Ramos (cell line): ENCODE data around the gene AKAP6.
"Not testable (repeated sequence)": the region's sequence is repeated elsewhere in the genome, so short reads cannot be mapped to it uniquely, and the experiment has no call there.

Experiments used
- in situ Hi-C: fragments of 300-500 bp; cut with MboI; formaldehyde crosslinking; loops from one replicate; pipeline ENCODE4 v1.14.3; 2022; ENCODE audit warnings: low sequenced_read_pairs; ENCODE audit not compliant: unreplicated experiment

The AKAP6 gene

DNA sequence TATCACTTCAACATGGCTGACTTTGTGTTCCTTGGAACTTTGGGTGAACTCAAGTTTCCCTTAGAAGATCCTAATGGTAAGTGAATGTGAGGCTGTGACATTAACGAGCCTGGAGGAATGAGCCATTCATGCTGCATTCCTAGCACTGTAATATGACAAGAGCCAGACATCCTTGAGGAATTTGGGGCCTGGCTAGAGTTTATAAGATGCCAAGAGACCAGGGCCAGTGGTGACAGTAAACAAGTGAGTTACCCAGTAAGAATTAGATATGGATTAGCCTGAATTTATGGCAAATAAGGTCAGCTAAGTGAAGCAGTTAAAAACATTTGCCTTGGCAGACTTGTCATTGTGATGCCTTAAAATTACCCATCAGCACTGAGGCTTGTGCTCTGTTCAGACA lies 232.4 kb downstream of the AKAP6 start:
- in situ Hi-C loops: no loop called here

DNA sequence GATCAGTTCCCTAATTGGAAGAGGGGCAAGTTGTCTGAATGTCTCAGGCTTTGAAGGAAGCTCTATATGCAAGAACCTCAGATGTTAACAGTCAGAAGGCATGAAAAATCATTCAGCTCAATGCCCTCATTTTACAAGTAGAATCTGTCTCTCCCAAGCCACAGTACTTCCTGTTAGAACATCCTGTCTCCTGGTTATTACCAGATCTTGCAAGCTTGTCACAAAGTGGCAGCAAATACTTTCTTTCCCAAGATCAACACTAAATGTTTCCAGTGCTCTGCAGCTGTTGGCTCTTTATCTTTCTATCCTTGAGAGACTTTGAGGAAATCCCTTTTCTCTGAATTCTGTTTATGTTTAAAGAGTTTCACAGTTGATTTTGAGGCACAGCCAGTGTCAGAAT lies 235.5 kb downstream of the AKAP6 start:
- in situ Hi-C loops: no loop called here

DNA sequence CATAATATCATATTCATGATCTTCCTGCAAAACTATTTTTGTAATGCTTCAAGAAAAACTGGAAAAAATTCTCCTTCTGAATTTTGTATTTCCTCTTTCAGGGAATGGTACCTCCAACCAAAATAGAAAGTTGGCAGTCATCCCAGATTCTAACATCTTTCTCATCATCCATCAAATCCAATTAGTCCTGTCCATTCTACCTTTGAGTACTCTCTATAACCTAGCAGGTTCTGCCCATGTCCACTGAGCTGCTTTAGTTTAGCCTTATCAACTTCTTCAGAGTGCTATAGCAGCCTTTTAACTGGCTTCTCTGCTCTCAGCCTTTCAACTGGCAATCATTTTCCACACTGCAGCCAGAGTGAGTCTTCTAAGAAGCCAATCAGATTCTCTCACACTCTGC lies 236.2 kb downstream of the AKAP6 start:
- in situ Hi-C loops: no loop called here

DNA sequence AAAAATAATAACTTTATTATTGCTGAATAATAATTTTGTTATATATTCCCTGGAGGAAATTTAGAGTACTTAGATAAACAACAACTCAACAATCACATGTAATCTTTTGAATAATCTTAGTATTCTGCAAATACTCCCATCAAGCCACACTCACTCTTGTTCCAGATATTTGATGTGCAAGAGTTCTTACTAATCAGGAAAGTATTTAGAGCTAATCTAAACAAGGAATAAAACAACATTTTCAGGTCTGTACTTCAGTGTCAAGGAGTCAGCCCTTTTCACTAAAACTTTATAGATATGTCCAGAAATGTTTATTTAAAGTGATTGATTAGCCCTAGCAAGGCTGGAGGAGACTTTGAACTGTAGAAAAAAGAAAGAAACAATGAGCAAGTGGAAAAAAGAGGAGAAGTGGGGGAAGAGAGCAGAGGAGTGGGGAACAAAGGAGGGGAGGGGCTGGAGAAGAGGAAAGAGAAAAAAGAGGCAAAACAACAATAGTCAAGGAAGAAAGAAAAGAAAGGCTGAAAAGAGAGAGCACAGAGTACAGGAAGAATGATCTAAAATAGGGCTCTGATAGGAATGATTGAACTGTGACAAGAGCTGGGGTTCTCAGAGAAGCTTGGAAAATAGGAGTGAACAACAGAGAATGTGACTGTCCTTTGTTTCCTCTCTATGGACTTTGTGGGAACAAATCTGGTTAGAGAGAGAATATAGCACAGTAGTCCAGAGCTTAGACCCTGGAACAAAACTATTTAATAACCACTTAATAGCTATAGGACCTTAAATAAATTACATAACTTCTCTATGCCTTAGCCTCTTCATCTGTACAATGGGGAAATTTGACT lies 238.7 kb downstream of the AKAP6 start:
- in situ Hi-C loops: no loop called here

DNA sequence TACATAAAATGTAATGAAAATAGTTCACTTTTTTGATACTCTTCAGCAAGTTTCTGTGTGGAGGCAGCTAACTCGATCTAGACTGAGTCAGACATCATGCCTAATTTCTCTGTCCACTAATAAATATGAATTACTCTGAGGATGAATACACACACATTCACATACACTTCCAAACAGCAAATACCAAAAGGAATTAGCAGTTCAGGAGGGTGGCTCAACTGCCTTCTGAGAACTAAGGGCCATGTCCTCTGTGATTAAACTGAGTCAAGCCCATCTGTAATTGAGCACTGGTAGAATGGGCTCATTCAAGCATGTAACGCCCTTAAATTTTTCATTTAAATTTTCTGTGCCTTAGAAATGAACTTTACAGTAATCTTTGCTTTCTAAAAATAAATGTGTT lies 242.5 kb downstream of the AKAP6 start:
- in situ Hi-C loops: loop anchor here (10.0 kb wide), 1 partner anchor 1223 kb away; no protein-coding TSS in a partner anchor

DNA sequence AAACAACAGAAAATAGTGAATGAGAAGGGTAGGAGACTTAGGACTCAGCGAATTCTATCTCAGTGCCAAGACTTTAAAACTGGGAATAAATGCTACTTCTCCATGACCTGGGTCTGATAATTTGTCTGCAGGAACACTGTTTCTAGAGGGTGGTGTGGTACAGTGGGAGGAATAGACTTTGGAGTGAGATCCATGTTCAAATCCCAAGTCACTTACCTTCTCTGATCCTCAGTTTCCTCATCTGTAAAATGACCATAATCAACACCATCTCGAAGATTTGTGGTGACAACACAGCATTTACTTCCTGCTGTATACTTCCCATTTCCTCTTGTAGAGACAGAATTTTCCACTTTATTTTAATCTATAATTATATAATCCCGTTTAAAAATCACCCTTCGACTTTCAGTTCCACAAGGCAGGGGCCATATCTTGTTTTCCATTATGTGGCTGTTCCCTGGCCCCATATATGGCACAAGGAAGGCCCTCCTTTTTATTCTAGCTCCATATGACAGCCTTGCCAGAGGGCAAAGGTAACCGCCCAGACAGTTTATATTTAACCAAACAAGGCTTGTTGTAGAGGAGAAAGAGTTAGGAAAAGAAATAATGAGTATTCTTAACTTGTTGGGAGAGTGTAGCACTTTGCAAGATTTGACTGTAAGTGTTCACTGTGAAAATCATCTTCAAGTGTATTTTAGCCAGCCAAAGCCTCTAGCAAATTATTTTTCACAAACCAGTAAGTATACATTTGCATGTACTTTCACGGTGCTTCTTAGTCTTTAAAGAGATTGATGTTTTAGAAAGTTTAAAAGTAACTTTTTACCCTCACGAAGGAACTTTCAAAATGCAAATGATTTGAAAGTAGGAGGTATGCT lies 243.1 kb downstream of the AKAP6 start:
- in situ Hi-C loops: loop anchor here (10.0 kb wide), 1 partner anchor 1223 kb away; no protein-coding TSS in a partner anchor

DNA sequence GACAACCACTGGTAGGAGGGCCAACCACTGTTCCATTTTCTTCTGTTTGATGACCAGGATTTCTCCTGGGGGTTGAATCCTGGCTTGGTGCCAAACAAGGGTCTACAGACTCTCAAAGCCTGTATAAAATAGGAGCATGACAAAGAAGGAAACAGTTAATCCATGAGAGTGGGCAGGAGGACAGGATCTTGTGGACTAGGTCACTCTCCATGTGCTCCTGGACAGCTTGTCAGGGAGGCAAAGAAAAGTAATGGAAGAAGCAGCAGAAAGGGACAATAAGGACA lies 243.7 kb downstream of the AKAP6 start:
- in situ Hi-C loops: loop anchor here (10.0 kb wide), 1 partner anchor 1222 kb away; no protein-coding TSS in a partner anchor

DNA sequence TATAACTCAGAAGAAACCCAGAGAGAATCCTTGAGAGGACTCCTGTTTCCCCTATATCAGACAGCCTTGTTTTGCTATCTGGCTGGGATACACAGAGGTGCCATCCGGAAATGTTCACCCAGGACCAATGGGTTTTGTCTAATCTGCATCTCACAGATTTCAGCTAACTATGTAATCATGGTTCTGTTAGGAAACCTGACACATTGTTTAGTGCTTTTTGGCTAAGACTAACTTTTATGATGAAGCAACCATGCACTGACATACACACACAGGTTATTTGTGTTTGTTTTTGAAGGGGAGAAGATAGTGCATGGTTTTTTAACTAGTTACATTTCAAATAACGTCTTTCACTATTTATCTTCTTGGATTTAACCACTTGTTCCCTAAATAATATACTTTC lies 245.2 kb downstream of the AKAP6 start:
- in situ Hi-C loops: loop anchor here (10.0 kb wide), 1 partner anchor 1221 kb away; no protein-coding TSS in a partner anchor

DNA sequence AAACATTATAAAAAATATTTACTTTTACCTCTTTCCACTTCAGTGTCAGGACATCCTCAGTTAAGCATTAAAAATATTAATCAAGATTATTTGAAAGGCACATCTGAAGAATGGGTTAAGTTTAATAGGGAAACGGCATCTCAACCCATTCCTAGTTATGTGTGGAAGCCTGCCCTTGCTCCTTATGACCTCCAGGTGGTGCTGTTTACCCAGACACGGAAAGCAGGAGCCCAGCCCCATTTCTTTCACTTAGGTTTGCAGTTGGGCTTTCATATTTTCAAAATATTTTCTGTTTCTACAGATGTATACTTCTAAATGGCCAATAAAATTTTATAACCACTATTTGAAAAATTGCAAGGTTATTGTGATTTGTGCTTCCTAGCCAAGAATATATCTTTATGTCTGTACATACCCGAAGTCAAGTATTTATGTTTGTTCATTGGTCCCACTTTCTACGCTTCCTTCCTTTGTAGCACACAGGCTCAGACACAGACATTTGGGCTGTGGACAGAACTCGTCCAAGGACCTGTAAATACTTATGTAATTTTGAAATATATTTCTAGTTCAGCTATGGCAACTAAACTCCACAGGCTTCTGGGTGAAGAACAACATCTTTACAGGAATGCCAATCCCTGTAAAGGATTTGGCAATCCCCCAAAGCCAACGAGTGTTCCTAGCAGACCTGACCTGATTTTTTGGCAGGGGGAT lies 247.1 kb downstream of the AKAP6 start:
- in situ Hi-C loops: loop anchor here (10.0 kb wide), 1 partner anchor 1219 kb away; no protein-coding TSS in a partner anchor

DNA sequence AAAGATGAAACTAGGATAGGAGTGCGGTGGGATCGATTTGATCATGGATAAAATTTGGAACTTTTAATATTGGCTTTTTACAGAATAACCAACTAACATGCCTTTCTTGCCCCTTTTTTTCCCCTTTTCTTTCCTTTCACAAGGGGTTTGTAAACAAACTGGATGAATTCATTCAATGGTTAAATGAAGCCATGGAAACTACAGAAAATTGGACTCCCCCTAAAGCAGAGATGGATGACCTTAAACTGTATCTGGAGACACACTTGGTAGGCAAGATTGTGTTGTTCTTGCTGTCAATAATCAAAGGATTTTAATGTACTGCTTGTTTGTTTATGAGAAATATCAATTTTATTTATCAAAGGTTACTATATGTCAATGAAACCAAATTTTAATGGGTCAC lies 247.9 kb downstream of the AKAP6 start:
- in situ Hi-C loops: loop anchor here (10.0 kb wide), 1 partner anchor 1218 kb away; no protein-coding TSS in a partner anchor

DNA sequence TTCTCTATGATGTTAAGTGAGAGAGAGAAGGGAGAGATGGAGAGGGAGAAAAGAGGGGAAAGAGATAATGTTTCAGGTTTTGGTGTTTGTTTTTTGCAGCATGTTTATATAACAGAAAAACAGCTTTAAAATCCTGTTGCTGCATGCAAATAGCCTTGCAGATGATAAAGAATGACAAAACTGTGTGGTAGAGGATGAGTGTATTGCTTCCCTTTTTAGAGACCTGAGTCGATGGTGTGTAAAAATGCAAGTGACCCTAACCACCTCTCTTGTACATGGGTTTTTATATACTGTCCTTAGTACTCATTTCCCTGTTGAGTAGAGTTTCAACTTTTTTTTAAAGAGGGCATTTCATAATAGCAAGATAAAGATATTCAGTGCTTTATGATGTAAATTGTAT lies 249.1 kb downstream of the AKAP6 start:
- in situ Hi-C loops: loop anchor here (10.0 kb wide), 1 partner anchor 1217 kb away; no protein-coding TSS in a partner anchor

DNA sequence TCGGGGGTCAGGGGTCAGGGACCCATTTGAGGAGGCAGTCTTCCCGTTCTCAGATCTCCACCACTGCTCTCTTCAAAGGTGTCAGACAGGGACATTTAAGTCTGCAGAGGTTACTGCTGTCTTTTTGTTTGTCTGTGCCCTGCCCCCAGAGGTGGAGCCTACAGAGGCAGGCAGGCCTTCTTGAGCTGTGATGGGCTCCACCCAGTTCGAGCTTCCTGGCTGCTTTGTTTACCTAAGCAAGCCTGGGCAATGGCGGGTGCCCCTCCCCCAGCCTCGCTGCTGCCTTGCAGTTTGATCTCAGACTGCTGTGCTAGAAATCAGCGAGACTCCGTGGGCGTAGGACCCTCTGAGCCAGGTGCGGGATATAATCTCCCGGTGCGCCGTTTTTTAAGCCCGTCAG lies 254.3 kb downstream of the AKAP6 start:
- in situ Hi-C loops: not testable (repeated sequence)

DNA sequence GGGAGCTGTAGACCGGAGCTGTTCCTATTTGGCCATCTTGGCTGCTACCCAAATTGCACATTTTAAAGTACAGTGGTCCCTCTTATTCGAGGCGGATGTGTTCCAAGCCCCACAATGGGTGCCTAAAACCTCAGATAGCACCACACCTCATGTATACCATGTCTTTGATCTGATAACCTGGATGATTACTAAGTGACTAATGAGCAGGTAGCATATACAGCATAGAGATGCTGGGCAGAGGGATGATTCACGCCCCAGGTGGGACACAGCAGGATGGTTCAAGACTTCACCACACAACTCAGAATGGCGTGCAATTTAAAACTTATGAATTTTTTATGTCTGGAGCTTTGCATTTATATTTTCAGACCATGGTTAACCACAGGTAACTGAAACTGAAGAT lies 255.0 kb downstream of the AKAP6 start:
- in situ Hi-C loops: no loop called here

DNA sequence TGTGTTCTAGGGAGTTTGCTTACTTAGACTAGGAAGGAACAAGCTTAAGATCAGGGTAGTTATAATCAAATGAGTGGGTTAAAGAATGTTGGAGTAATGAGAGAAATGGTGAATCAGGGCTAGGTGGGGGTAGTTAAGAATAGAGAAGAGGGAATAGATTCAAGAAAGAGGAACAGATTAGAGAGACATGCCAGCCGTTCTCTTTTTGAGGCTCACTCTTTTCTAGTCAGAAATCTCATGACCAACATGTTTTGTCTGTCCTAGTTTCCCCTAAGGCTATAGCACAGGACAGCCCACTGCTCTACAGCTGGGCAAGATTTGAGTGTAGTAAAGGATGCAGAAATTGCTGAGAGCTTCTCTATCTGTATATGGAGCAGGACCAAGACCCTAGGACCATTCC lies 258.4 kb downstream of the AKAP6 start:
- in situ Hi-C loops: no loop called here

DNA sequence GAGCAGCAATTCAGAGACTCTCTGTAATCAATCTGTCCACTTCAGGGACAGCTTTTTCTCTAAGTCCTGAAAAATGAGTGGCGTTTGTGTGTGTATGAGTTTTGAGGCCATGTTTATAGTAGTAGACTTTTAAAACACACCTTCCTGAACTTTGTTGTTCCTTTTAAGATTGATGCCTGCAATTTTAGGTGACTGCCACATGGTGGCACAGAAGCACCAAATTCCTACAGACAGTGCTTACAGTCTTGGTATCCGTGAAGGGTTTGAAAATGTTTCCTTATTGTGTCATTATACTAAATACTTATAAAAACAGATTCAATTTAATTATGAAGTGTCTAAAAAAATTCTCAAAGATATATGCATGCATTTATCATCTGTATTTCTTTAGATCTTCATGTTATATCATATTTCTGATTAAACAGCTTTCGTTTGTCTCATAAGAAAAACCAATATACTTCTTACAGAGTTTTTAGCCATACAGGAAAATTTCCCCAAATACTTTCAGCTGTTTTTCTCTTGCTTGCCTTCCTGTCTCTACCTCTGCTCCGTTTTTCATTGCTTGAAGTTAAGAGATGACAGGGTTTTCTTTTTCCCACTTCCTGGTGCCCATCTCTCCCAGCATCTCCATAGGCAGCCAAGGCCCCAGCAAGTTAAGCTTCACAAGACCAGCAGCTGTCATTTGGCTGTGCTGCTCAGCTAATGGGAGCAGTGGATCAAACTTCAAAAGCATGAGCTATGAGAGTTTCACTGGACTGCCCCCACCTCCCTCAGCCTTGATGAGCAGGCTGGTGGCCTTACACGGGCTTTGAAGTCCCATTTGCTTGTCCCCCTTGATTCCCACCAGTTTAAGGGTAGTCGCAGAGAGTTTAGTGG lies 259.6 kb downstream of the AKAP6 start:
- in situ Hi-C loops: no loop called here

DNA sequence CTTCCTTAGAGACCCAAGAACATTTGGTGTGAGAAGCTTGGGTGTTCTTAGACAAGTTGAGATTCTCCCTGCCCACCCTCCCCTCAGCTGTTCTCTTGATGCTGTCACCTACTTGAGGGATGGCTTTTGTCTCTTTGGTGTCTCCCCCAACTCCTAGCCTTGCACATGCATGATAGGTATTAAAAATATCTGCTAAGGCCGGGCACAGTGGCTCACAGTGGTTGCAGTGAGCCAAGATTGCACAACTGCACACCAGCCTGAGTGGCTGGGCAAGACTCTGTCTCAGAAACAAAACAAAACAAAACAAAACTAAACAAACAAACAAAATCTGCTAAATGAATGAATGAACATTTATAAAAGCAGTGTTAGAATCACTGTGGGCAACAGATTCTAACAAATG lies 261.1 kb downstream of the AKAP6 start:
- in situ Hi-C loops: no loop called here

DNA sequence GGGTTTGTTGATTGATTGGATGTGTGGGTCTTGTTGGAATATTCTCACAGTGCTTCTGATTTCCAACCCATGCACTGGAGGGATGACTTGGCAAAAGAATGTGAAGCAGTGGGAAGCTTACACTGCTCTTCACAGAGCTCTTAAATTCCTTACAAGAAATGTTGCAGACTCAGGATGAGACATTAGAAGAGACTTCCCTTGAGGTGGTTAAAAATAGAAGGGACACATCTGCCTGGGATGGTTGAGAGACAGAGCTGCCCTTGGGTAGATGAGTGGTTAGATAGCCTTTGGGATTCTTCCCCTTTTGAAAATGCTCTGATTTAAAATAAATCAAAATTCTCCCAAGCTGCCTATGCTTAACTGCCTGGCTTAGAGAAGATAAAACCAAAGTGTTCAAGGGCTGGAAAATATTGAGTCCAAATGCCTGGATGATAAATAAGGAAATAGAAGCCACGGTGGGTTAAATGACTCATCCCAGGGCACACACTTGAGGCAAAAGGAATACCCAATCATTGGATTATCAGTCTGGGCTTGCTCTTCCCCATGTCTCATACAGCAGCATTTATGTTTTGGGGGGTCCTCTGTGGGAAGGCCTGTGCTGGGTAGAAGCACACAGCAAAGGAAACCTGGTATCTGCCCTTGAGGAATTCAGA lies 264.3 kb downstream of the AKAP6 start:
- in situ Hi-C loops: no loop called here

DNA sequence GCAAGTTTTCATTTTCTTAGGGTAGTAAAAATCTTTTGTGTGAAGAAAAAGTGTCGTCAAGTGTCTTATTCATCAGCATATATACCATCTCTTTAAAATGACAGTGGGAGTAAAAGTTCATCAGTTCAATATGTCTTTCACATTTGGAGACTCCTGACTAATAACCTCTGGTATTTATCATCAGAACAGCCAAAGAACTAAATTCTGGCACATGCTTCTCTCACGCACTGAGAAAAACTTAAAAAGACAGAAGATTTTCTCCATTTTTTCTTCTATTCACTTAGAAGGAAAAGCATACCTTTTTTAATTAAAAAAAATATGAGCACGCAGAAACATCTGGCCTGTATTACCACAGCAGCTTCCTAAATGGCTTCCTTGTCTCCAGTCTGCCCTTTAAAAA lies 265.7 kb downstream of the AKAP6 start:
- in situ Hi-C loops: no loop called here

DNA sequence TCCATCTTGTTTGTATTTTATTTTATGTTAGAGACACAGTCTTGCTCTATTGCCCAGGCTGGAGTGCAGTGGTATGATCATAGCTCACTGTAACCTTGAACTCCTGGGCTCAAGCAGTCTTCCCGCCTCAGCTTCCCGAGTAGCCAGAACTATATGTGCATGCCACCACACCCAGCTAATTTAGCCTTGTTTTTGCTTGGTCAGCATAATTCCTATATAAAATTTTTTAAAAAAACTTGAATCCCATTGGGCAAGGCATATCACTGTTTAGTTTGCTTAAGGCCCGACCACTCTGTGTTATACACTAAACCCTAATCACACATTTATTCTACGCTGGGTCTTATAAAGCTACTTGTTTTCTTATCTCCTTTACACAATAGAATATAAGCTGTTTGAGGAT lies 266.4 kb downstream of the AKAP6 start:
- in situ Hi-C loops: no loop called here
